Peyer's patch (tissue), 4 donors: ENCODE results near the gene EVC2. TPM values are rescaled to one million over a fixed set of nuclear protein-coding genes. Genes with fewer than 3 reads are reported as not detected.
"Not testable (repeated sequence)": the region's sequence is repeated elsewhere in the genome, so short reads cannot be mapped to it uniquely, and the experiment has no call there.

Experiments
- DNase-seq, 3 donors: peaks; one replicate each; pipeline ENCODE4 v3.0.0-alpha.2; 2017 to 2019
- H3K27ac ChIP-seq, 4 donors: fragments of 200-600 bp; sonication (generic); one replicate each; pipeline ENCODE4 v1.5.1; 2016 to 2019
- H3K27me3 ChIP-seq, 2 donors: fragments of 200-600 bp; sonication (generic); one replicate each; pipeline ENCODE4 v1.5.1; 2019
- H3K36me3 ChIP-seq, 3 donors: fragments of 200-600 bp; sonication (generic); one replicate each; pipeline ENCODE4 v1.5.1; 2016 to 2019
- H3K4me1 ChIP-seq, 4 donors: fragments of 200-600 bp; sonication (generic); one replicate each; pipeline ENCODE4 v1.5.1; 2016 to 2019
- H3K4me3 ChIP-seq, 4 donors: fragments of 200-600 bp; sonication (generic); 1 replicate in 3 of 4; 2 replicates in 1 of 4; pipeline ENCODE4 v1.5.1; 2016 to 2019; ENCODE audit warnings: mild to moderate bottlenecking in 1 of 4
- H3K9me3 ChIP-seq, 4 donors: fragments of 200-600 bp; sonication (generic); one replicate each; pipeline ENCODE4 v1.5.1; 2016 to 2019; ENCODE audit warnings: mild to moderate bottlenecking in 1 of 4
- POLR2A ChIP-seq, 2 donors: fragments of 450-650 bp; IDR thresholded peaks; one replicate each; pipeline ENCODE4 v1.5.1; 2017; ENCODE audit warnings: antibody characterized with exemption in 2 of 2, mild to moderate bottlenecking in 2 of 2, moderate library complexity in 2 of 2
- total RNA-seq, 4 donors: library from RNA; depleted of rRNA; stranded (reverse); fragments of >200 nt; gene quantifications; one replicate each; pipeline ENCODE4 v1.1.0, GENCODE V29; 2016
- TF ChIP-seq, protein P1 (sequence below), 6 experiments: fragments of 450-650 bp in 4 of 6; fragments of 200-600 bp in 2 of 6; sonication (generic) in 1 of 6; IDR thresholded peaks; one replicate each; pipeline ENCODE4 v1.5.1; 2017 to 2019; ENCODE audit warnings: antibody characterized with exemption in 6 of 6, mild to moderate bottlenecking in 3 of 6, moderate library complexity in 1 of 6

The EVC2 gene
- total RNA-seq, 4 donors from 2014 or later: 0.70 to 32.2 (median 4.1) TPM

DNA sequence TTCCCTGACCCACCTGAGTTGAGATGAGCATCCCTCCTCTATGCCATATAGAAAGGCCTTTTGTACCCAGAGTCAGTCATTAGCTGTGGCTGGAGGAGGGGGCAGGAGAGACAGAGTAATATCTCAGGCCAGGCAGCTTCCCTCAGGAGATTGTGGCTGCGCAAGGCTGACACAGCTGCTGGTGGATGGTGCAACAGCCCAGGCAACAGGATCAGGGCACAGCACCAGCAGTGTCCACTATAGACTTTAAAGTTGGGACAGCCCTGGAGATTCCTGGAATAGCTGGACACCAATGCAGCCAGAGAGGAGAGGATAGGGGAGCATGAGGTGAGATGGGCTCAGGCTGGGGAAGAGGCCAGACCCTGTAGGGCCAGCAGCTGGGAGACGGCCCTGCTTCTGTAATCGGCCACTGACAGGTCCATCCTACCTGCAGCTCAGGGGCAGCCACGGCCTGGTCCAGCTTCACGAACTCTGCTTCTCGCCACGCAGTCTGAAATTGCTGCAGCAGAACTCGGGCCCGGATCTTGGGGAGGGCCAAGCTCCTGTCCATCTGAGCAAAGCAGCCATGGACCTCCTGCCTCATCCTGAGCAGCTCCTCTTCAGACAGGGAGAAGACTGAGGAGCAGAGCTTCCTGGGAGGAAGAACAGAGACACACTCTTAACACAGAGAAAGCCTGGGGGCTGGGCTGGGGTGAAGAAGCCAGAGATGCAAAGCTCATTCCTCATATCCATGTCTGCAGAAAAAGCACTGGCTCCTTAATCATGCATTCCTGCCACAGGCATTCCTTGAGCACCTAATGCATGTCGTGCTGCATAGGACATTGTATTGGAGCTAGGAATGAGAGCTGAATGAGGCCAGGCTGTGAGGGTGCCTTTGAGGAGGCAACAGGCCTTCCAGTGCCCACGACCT lies 90.1 kb downstream of the EVC2 start:
- no peaks in the 10 kb centered on the region for H3K36me3 ChIP-seq

DNA sequence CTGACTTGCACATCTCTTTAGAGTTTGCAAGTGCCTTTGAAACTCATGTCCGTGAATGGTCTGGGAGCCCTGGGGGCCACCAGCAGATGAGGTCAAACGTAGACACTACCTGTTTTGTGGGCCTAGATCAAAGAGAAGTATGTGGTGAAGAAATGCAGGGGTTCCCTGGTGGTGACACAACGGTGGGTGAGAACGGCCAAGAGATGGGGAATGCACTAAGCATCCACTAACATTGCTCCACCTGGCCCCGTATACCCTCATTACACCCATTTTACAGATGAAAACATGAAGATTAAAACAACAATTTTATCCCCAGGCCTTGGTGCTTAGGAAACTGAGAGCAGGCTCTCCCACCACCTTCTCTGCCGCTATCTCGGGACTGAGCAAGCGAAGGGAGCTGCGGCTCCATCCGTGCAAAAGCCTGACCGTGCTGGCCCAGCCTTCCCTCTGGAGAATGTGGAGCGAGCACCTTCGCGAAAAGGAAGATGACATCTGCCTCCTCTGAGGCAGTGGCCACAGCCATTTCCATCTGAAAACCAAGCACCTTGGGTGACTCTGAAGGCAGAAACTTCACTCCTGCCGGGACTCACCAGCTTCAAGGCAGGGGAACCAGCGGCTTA lies 91.9 kb downstream of the EVC2 start:
- TF ChIP-seq POLR2A (IDR thresholded peaks at IDR 0.05): no peak
- TF ChIP-seq, protein P1, sequence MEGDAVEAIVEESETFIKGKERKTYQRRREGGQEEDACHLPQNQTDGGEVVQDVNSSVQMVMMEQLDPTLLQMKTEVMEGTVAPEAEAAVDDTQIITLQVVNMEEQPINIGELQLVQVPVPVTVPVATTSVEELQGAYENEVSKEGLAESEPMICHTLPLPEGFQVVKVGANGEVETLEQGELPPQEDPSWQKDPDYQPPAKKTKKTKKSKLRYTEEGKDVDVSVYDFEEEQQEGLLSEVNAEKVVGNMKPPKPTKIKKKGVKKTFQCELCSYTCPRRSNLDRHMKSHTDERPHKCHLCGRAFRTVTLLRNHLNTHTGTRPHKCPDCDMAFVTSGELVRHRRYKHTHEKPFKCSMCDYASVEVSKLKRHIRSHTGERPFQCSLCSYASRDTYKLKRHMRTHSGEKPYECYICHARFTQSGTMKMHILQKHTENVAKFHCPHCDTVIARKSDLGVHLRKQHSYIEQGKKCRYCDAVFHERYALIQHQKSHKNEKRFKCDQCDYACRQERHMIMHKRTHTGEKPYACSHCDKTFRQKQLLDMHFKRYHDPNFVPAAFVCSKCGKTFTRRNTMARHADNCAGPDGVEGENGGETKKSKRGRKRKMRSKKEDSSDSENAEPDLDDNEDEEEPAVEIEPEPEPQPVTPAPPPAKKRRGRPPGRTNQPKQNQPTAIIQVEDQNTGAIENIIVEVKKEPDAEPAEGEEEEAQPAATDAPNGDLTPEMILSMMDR (IDR thresholded peaks at IDR 0.05): no peak
- Histone ChIP-seq H3K27me3 (no peaks in the 10 kb centered on the region), H3K9me3 (no peaks in the 10 kb centered on the region), H3K27ac (no peak overlapping the region), H3K4me3 (no peak overlapping the region), H3K4me1 (no peaks in the 10 kb centered on the region), H3K36me3 (no peaks in the 10 kb centered on the region)
- DNase-seq: no peak

More for the DNA sequence above, 90.1 kb downstream of the EVC2 start:
- H3K4me3 ChIP-seq: no peak overlapping the region
- no peaks in the 10 kb centered on the region for H3K27me3 ChIP-seq
- H3K4me1 ChIP-seq: no peaks in the 10 kb centered on the region
- no peak overlapping the region for H3K27ac ChIP-seq
- no peaks in the 10 kb centered on the region for H3K9me3 ChIP-seq
- DNase-seq: no peak
- no peak for TF ChIP-seq POLR2A (IDR thresholded peaks at IDR 0.05)
- TF ChIP-seq, protein P1 (IDR thresholded peaks at IDR 0.05): no peak

DNA sequence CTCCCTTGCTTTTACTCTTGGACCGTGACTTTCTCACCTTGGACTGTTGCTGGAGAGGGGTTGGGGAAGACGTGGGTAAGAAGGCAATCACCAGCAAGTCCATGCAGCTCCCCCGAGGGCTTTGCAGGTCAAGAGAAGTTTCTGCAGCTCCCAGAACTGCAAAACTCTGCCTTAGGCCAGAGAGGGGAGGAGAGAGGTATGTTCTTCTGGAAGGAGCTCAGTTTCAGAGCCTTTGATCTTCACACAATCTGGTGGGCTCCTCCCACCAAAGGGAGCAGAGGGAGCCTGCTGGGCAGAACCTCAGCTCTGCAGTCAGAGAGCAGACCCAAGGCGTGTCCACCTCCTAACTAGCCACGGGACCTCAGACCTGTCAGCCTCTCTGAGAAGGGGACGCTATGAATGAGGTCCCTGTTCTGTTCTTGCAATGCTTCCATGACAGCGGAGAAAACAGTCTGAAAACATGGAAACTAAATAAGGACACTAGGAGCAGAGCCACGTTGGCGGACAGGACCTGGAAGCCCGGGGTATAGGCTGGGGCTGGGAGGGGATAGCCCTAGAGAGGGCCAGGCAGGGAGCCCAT lies 92.8 kb downstream of the EVC2 start:
- H3K4me3 ChIP-seq: no peak overlapping the region
- no peak for TF ChIP-seq POLR2A (IDR thresholded peaks at IDR 0.05)
- TF ChIP-seq, protein P1 (IDR thresholded peaks at IDR 0.05): no peak
- no peaks in the 10 kb centered on the region for H3K27me3 ChIP-seq
- H3K36me3 ChIP-seq: no peaks in the 10 kb centered on the region
- no peaks in the 10 kb centered on the region for H3K9me3 ChIP-seq
- no peak for DNase-seq
- no peaks in the 10 kb centered on the region for H3K4me1 ChIP-seq
- no peak overlapping the region for H3K27ac ChIP-seq

DNA sequence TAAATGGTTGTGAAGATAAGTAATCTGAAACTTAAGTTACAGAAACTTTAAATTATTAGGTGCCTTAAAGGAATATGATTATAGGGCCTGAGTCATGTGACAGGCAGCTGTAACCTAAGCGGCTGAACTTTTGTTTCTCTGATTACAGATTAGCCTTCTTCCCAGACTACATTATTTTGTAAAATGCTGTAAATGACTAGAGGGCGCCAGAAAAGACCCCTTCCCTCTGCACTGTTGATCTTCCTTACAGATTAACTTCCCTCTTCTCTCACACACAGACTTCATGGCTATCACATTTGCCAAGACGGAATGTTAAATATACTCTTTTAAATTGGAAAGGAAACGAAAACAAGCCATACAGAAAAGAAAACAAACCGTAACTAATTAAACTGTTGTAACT lies 96.6 kb downstream of the EVC2 start:
- H3K9me3 ChIP-seq: no peaks in the 10 kb centered on the region
- no peaks in the 10 kb centered on the region for H3K27me3 ChIP-seq
- H3K27ac ChIP-seq: no peak overlapping the region
- H3K36me3 ChIP-seq: no peaks in the 10 kb centered on the region
- no peak for TF ChIP-seq POLR2A (IDR thresholded peaks at IDR 0.05)
- TF ChIP-seq, protein P1 (IDR thresholded peaks at IDR 0.05): no peak
- no peak overlapping the region for H3K4me3 ChIP-seq
- no peaks in the 10 kb centered on the region for H3K4me1 ChIP-seq
- DNase-seq: no peak

DNA sequence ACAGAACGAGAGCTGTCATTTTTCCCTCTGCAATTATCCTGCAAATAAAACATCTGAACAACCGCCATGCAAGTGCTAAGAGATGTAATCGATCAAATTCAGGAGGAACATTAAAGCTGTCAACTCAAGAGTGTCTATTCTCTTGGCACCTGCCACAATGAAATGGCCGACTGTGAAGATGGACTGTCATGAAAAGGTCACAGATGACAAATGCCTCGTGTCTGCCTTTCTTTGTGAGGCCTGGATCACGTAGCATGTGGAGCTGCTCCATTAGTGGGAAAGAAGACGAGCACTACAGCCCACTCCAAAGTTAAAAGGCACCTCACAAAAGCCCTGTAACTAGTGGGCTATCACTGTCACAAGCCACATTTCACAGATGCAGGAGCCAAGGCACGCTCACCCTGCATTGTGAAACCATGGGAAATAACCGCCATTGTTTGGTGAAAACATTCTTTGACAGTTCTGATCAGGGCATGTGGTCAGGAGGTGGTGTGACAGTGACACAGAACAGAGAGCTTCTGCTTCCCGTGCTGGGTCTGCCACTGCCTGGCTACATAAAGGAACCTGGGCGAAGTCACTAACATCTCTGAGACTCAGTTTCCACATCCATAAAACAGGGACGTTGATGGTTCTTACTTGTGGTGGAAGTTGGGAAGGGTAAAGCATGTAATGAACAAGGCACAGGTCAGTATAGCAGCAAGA lies 98.9 kb downstream of the EVC2 start:
- H3K27ac ChIP-seq: no peak overlapping the region
- no peaks in the 10 kb centered on the region for H3K9me3 ChIP-seq
- DNase-seq: no peak
- no peaks in the 10 kb centered on the region for H3K27me3 ChIP-seq
- H3K4me1 ChIP-seq: no peaks in the 10 kb centered on the region
- H3K36me3 ChIP-seq: no peaks in the 10 kb centered on the region
- H3K4me3 ChIP-seq: no peak overlapping the region
- TF ChIP-seq, protein P1 (IDR thresholded peaks at IDR 0.05): no peak
- TF ChIP-seq POLR2A (IDR thresholded peaks at IDR 0.05): no peak

DNA sequence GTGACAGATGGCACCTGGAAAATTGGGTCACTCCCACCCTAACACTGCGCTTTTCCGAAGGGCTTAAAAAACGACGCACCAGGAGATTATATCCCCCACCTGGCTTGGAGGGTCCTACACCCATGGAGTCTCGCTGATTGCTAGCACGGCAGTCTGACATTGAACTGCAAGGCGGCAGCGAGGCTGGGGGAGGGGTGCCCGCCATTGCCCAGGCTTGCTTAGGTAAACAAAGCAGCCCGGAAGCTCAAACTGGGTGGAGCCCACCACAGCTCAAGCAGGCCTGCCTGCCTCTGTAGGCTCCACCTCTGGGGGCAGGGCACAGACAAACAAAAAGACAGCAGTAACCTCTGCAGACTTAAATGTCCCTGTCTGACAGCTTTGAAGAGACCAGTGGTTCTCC lies 114.5 kb downstream of the EVC2 start:
- not testable (repeated sequence) for H3K4me3 ChIP-seq, H3K27me3 ChIP-seq, H3K4me1 ChIP-seq, H3K36me3 ChIP-seq, H3K9me3 ChIP-seq, H3K27ac ChIP-seq, DNase-seq
